HEK293 (cell line): Measurements from ENCODE around the gene CACUL1.
A peak's percentile ranks its signal among the peaks of the same experiment; 100 is the strongest.
"Not testable (repeated sequence)": the region's sequence is repeated elsewhere in the genome, so short reads cannot be mapped to it uniquely, and the experiment has no call there.

Experiments
- CTCF ChIA-PET: fragments of 350-600 bp; formaldehyde crosslinking; extraction: SDS; loops from one replicate; lab custom pipeline; 2021; ENCODE audit warnings: antibody characterized with exemption; lab: Yijun Ruan, JAX
- POLR2A ChIA-PET: fragments of 300-600 bp; formaldehyde crosslinking; extraction: SDS; loops from one replicate; lab custom pipeline; 2020; ENCODE audit warnings: antibody characterized with exemption, inconsistent platforms; lab: Yijun Ruan, JAX
- H3K27ac ChIP-seq: fragments of 200-500 bp; sonication (Bioruptor generic); 2 replicates; pipeline ENCODE4 v1.5.1; 2014; ENCODE audit warnings: low read depth, low read length, control low read depth, inconsistent platforms; ENCODE audit errors: extremely low read depth
- H3K36me3 ChIP-seq, 2 experiments: fragments of 200-500 bp in 1 of 2; sonication (Bioruptor generic) in 1 of 2; 1 replicate in 1 of 2; 2 replicates in 1 of 2; pipeline ENCODE4 v1.5.1; 2014 to 2017; ENCODE audit warnings: inconsistent platforms in 2 of 2, low read length in 2 of 2; ENCODE audit not compliant: control insufficient read depth in 2 of 2, insufficient read depth in 1 of 2
- H3K4me1 ChIP-seq: fragments of 200-500 bp; sonication (Bioruptor generic); 2 replicates; pipeline ENCODE4 v1.5.1; 2014; ENCODE audit warnings: mild to moderate bottlenecking, low read length, inconsistent platforms; ENCODE audit not compliant: control insufficient read depth, insufficient read depth
- H3K4me3 ChIP-seq: 2 replicates; pipeline ENCODE4 v1.5.1; 2011; ENCODE audit warnings: low read depth, mild to moderate bottlenecking, control low read depth, low read length, moderate library complexity
- H3K9me3 ChIP-seq: fragments of 200-500 bp; sonication (Bioruptor generic); 2 replicates; pipeline ENCODE4 v1.5.1; 2014; ENCODE audit warnings: low read depth, low read length, inconsistent platforms; ENCODE audit not compliant: control insufficient read depth, insufficient read depth
- FEZF1 ChIP-seq: fragments of 450-650 bp; formaldehyde crosslinking; IDR thresholded peaks from 2 replicates; pipeline ENCODE4 v1.5.1; 2016; ENCODE audit warnings: missing biosample characterization, missing genetic modification characterization
- HOXD13 ChIP-seq: sonication (generic); formaldehyde crosslinking; IDR thresholded peaks from 2 replicates; pipeline ENCODE4 v1.8.0; 2022; ENCODE audit warnings: missing genetic modification reagents, borderline replicate concordance
- PRDM2 ChIP-seq: fragments of 450-650 bp; formaldehyde crosslinking; IDR thresholded peaks from 2 replicates; pipeline ENCODE4 v1.5.1; 2016; ENCODE audit warnings: missing biosample characterization, missing genetic modification characterization, borderline replicate concordance
- SP2 ChIP-seq: fragments of 450-650 bp; formaldehyde crosslinking; IDR thresholded peaks from 2 replicates; pipeline ENCODE4 v1.5.1; 2016; ENCODE audit warnings: missing biosample characterization, missing genetic modification characterization
- YY2 ChIP-seq: fragments of 450-650 bp; formaldehyde crosslinking; IDR thresholded peaks from 2 replicates; pipeline ENCODE4 v1.5.1; 2016; ENCODE audit warnings: missing biosample characterization, missing genetic modification characterization
- ZBTB21 ChIP-seq: fragments of 450-650 bp; formaldehyde crosslinking; IDR thresholded peaks from 2 replicates; pipeline ENCODE4 v1.5.1; 2017; ENCODE audit warnings: missing biosample characterization, missing genetic modification characterization
- ZBTB44 ChIP-seq: fragments of 450-650 bp; IDR thresholded peaks from 2 replicates; pipeline ENCODE4 v1.5.1; 2018; ENCODE audit warnings: missing biosample characterization, mild to moderate bottlenecking, missing genetic modification characterization
- ZBTB48 ChIP-seq: fragments of 450-650 bp; formaldehyde crosslinking; IDR thresholded peaks from 2 replicates; pipeline ENCODE4 v1.5.1; 2016; ENCODE audit warnings: missing biosample characterization, missing genetic modification characterization
- ZFP37 ChIP-seq: fragments of 450-650 bp; formaldehyde crosslinking; IDR thresholded peaks from 2 replicates; pipeline ENCODE4 v1.5.1; 2016; ENCODE audit warnings: missing biosample characterization, missing genetic modification characterization
- ZFP69B ChIP-seq: fragments of 450-650 bp; formaldehyde crosslinking; IDR thresholded peaks from 2 replicates; pipeline ENCODE4 v1.5.1; 2016; ENCODE audit warnings: missing biosample characterization, missing genetic modification characterization
- ZNF112 ChIP-seq: fragments of 450-650 bp; formaldehyde crosslinking; IDR thresholded peaks from 2 replicates; pipeline ENCODE4 v1.5.0; 2017; ENCODE audit warnings: missing biosample characterization, missing genetic modification characterization
- ZNF133 ChIP-seq: fragments of 450-650 bp; formaldehyde crosslinking; IDR thresholded peaks from 2 replicates; pipeline ENCODE4 v1.5.1; 2016; ENCODE audit warnings: missing biosample characterization, missing genetic modification characterization
- ZNF174 ChIP-seq: fragments of 450-650 bp; formaldehyde crosslinking; IDR thresholded peaks from 2 replicates; pipeline ENCODE4 v1.5.0; 2017; ENCODE audit warnings: missing biosample characterization, mild to moderate bottlenecking, missing genetic modification characterization
- ZNF175 ChIP-seq: fragments of 450-650 bp; formaldehyde crosslinking; IDR thresholded peaks from 2 replicates; pipeline ENCODE4 v1.5.1; 2016; ENCODE audit warnings: missing biosample characterization, missing genetic modification characterization
- ZNF19 ChIP-seq: fragments of 450-650 bp; formaldehyde crosslinking; IDR thresholded peaks from 2 replicates; pipeline ENCODE4; 2016; ENCODE audit warnings: missing biosample characterization, missing genetic modification characterization, low read depth
- ZNF239 ChIP-seq: fragments of 450-650 bp; formaldehyde crosslinking; IDR thresholded peaks from 2 replicates; pipeline ENCODE4 v1.5.1; 2016; ENCODE audit warnings: missing biosample characterization, missing genetic modification characterization
- ZNF362 ChIP-seq: fragments of 450-650 bp; formaldehyde crosslinking; IDR thresholded peaks from 2 replicates; pipeline ENCODE4 v1.5.1; 2016; ENCODE audit warnings: missing biosample characterization, missing genetic modification characterization
- ZNF544 ChIP-seq: fragments of 450-650 bp; formaldehyde crosslinking; IDR thresholded peaks from 2 replicates; pipeline ENCODE4 v1.5.0; 2017; ENCODE audit warnings: missing biosample characterization, missing genetic modification characterization
- ZNF660 ChIP-seq: fragments of 450-650 bp; IDR thresholded peaks from 2 replicates; pipeline ENCODE4 v1.5.1; 2018; ENCODE audit warnings: missing biosample characterization, mild to moderate bottlenecking, missing genetic modification characterization
- ZNF704 ChIP-seq: fragments of 450-650 bp; formaldehyde crosslinking; IDR thresholded peaks from 2 replicates; pipeline ENCODE4 v1.5.1; 2016; ENCODE audit warnings: missing biosample characterization, missing genetic modification characterization
- ZNF785 ChIP-seq: fragments of 450-650 bp; formaldehyde crosslinking; IDR thresholded peaks from 2 replicates; pipeline ENCODE4 v1.5.1; 2016; ENCODE audit warnings: missing biosample characterization, missing genetic modification characterization

CACUL1 gene

GRCh38 chr10:118798231-118798662 is 43.5 kb upstream of the CACUL1 start (continued):
- no peak for TF ChIP-seq ZBTB21 (tag by site-specific recombination)
- TF ChIP-seq YY2 (tag by site-specific recombination): no peak
- TF ChIP-seq PRDM2 (tag by site-specific recombination): no peak
- no peak for TF ChIP-seq ZNF239
- no peak for TF ChIP-seq ZNF544 (tag by site-specific recombination)
- peak; percentile 70 for TF ChIP-seq ZNF660 (tag by site-specific recombination)
- peak; percentile 92 for TF ChIP-seq ZNF362
- no peak for TF ChIP-seq ZNF112 (tag by site-specific recombination)
- no peak for TF ChIP-seq ZBTB44
- TF ChIP-seq ZFP37 (tag by site-specific recombination): peak; percentile 45; the same call in 1 of the 2 replicates
- TF ChIP-seq ZNF175 (tag by site-specific recombination): no peak
- TF ChIP-seq, all 188 proteins: peak for 4

GRCh38 chr10:118794971-118795370 is 40.2 kb upstream of the CACUL1 start:
- POLR2A ChIA-PET, H3K27ac ChIP-seq, H3K4me3 ChIP-seq, H3K36me3 ChIP-seq, H3K4me1 ChIP-seq, H3K9me3 ChIP-seq: not testable (repeated sequence)
- CTCF ChIA-PET: interaction anchor here (0.6 kb wide), 1 partner anchor 290 kb away, joined by 4 read pairs; no protein-coding TSS in a partner anchor

- H3K4me1 ChIP-seq: no peaks in the 10 kb centered on the region
- no peak overlapping the region for H3K27ac ChIP-seq
- H3K36me3 ChIP-seq: no peaks in the 10 kb centered on the region
- no peaks in the 10 kb centered on the region for H3K9me3 ChIP-seq
- CTCF ChIA-PET: no interaction called here
- POLR2A ChIA-PET: no interaction called here
- no peak for TF ChIP-seq ZNF133
- H3K4me3 ChIP-seq: no peak overlapping the region
These were observed 38.8 kb upstream of the CACUL1 start for GRCh38 chr10:118793545-118793944.

- Histone ChIP-seq H3K4me1 (no peaks in the 10 kb centered on the region), H3K4me3 (no peak overlapping the region), H3K36me3 (no peaks in the 10 kb centered on the region), H3K27ac (no peak overlapping the region), H3K9me3 (no peaks in the 10 kb centered on the region)
- CTCF ChIA-PET: interaction anchor here (0.7 kb wide), 2 partner anchors 16 to 165 kb away, joined by 3 read pairs; no protein-coding TSS in a partner anchor
- POLR2A ChIA-PET: no interaction called here
- TF ChIP-seq FEZF1 (tag by site-specific recombination) (no peak), ZNF785 (no peak), ZNF133 (no peak), HOXD13 (CRISPR knock-in tag) (no peak), ZNF19 (no peak), SP2 (tag by site-specific recombination) (no peak), ZNF704 (tag by site-specific recombination) (no peak), ZNF174 (tag by site-specific recombination) (no peak), ZBTB48 (tag by site-specific recombination) (no peak), ZFP69B (no peak)
These were observed 37.8 kb upstream of the CACUL1 start for GRCh38 chr10:118792526-118792925.
